ENCODE measurements around the gene DCDC2C. TPM values are rescaled to one million over a fixed set of nuclear protein-coding genes. Genes with fewer than 3 reads are reported as not detected.
A peak's percentile ranks its signal among the peaks of the same experiment; 100 is the strongest.

DCDC2C gene
- total and polyA plus RNA-seq, 2 experiments from 2014 or later: not detected

GRCh38 chr2:3755277-3755676 is 51.9 kb downstream of the DCDC2C start:
- Histone ChIP-seq H3K27me3 (replicated peaks; ENCODE audit: insufficient read depth) (peaks cover 22% of the 10 kb centered on the region), H3K36me3 (ENCODE audit: low read depth) (no peaks in the 10 kb centered on the region), H3F3A (ENCODE audit: insufficient read depth) (peaks cover 7% of the 10 kb centered on the region), H3K9me2 (ENCODE audit: insufficient read depth) (no peaks in the 10 kb centered on the region), H3K9ac (no peak overlapping the region), H3K4me3 (no peak overlapping the region), H2AFZ (no peak overlapping the region), H4K20me1 (ENCODE audit: insufficient read depth) (no peaks in the 10 kb centered on the region), H3K27ac (no peak overlapping the region), H3K79me2 (ENCODE audit: insufficient read depth) (no peaks in the 10 kb centered on the region), H3K4me2 (ENCODE audit: unreplicated experiment) (no peak overlapping the region), H3K4me1 (ENCODE audit: insufficient read depth) (no peaks in the 10 kb centered on the region), H3K9me3 (ENCODE audit: low read depth) (no peaks in the 10 kb centered on the region)
- TF ChIP-seq EZH2 (IDR thresholded peaks at IDR 0.05; ENCODE audit: insufficient read depth, poor library complexity, severe bottlenecking) (no peak), EZH2phosphoT487 (IDR thresholded peaks at IDR 0.05; ENCODE audit: insufficient read depth, low read depth) (no peak)
- in situ Hi-C loops (cut with MboI): no loop called here
- 32% methylated on average over 3 of the region's 3 CpGs for WGBS, 2 experiments (ENCODE audit: low coverage in 1 of 2, low lambda C conversion rate in 2 of 2, missing lambda C conversion rate in 2 of 2)
- no peak for DNase-seq

DNA sequence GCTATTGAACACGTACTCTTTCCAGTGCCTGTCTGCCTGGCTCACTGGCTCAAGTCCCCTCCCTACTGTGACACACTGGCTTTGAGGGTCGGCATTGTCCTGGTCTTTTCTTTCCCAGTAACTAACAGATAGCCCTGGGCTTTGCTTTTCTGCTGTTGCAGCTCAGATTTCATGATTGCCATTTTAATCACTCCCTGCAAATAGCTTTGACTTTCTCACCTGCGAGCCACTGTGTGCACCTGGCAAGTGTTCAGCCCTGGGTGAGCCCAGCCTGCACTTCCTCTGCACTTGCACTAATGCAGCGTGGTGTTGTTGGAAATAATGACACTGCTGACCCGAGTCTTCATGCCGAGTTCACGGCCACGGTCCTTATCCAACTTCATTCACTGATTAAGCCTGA is 52.9 kb downstream of the DCDC2C start:
- no peaks in the 10 kb centered on the region for H4K20me1 ChIP-seq (ENCODE audit: insufficient read depth)
- H3K4me3 ChIP-seq: no peak overlapping the region
- H3K4me2 ChIP-seq (ENCODE audit: unreplicated experiment): no peak overlapping the region
- no peak overlapping the region for H3K9ac ChIP-seq
- H3K27me3 ChIP-seq (replicated peaks; ENCODE audit: insufficient read depth): peaks cover 28% of the 10 kb centered on the region
- 14 to 15% methylated on average over 8 of the region's 8 CpGs for WGBS, 2 experiments (ENCODE audit: low coverage in 1 of 2, low lambda C conversion rate in 2 of 2, missing lambda C conversion rate in 2 of 2)
- H3K9me3 ChIP-seq (ENCODE audit: low read depth): no peaks in the 10 kb centered on the region
- H2AFZ ChIP-seq: no peak overlapping the region
- TF ChIP-seq EZH2phosphoT487 (IDR thresholded peaks at IDR 0.05; ENCODE audit: insufficient read depth, low read depth) (no peak), EZH2 (IDR thresholded peaks at IDR 0.05; ENCODE audit: insufficient read depth, poor library complexity, severe bottlenecking) (no peak)
- H3K9me2 ChIP-seq (ENCODE audit: insufficient read depth): no peaks in the 10 kb centered on the region
- H3K27ac ChIP-seq: no peak overlapping the region
- no peak for DNase-seq
- H3K4me1 ChIP-seq (ENCODE audit: insufficient read depth): no peaks in the 10 kb centered on the region
- H3F3A ChIP-seq (ENCODE audit: insufficient read depth): peaks cover 7% of the 10 kb centered on the region
- in situ Hi-C loops (cut with MboI): no loop called here
- no peaks in the 10 kb centered on the region for H3K79me2 ChIP-seq (ENCODE audit: insufficient read depth)
- H3K36me3 ChIP-seq (ENCODE audit: low read depth): no peaks in the 10 kb centered on the region

- no peaks in the 10 kb centered on the region for H3K4me1 ChIP-seq (ENCODE audit: insufficient read depth)
- peaks cover 7% of the 10 kb centered on the region for H3F3A ChIP-seq (ENCODE audit: insufficient read depth)
- no peak for DNase-seq
- H2AFZ ChIP-seq: no peak overlapping the region
- no peak overlapping the region for H3K27ac ChIP-seq
- no peak overlapping the region for H3K4me3 ChIP-seq
- TF ChIP-seq EZH2phosphoT487 (IDR thresholded peaks at IDR 0.05; ENCODE audit: insufficient read depth, low read depth) (no peak), EZH2 (IDR thresholded peaks at IDR 0.05; ENCODE audit: insufficient read depth, poor library complexity, severe bottlenecking) (no peak)
- H3K9ac ChIP-seq: no peak overlapping the region
- H3K36me3 ChIP-seq (ENCODE audit: low read depth): no peaks in the 10 kb centered on the region
- no peaks in the 10 kb centered on the region for H4K20me1 ChIP-seq (ENCODE audit: insufficient read depth)
- H3K9me2 ChIP-seq (ENCODE audit: insufficient read depth): no peaks in the 10 kb centered on the region
- no peaks in the 10 kb centered on the region for H3K9me3 ChIP-seq (ENCODE audit: low read depth)
- no peak overlapping the region for H3K4me2 ChIP-seq (ENCODE audit: unreplicated experiment)
- H3K27me3 ChIP-seq (replicated peaks; ENCODE audit: insufficient read depth): 0 out of 2 replicates have a peak, but pooled peaks cover 17% of the 10 kb centered on the region
- H3K79me2 ChIP-seq (ENCODE audit: insufficient read depth): no peaks in the 10 kb centered on the region
- WGBS, 2 experiments (ENCODE audit: low coverage in 1 of 2, low lambda C conversion rate in 2 of 2, missing lambda C conversion rate in 2 of 2): 46 to 53% methylated on average over 7 of the region's 7 CpGs
- in situ Hi-C loops (cut with MboI): no loop called here
Observed at GRCh38 chr2:3758906-3759305, 55.5 kb downstream of the DCDC2C start.

GRCh38 chr2:3759331-3759730 is 56.0 kb downstream of the DCDC2C start:
- Histone ChIP-seq H3K27ac (no peak overlapping the region), H4K20me1 (ENCODE audit: insufficient read depth) (no peaks in the 10 kb centered on the region), H3F3A (ENCODE audit: insufficient read depth) (peaks cover 7% of the 10 kb centered on the region), H3K4me1 (ENCODE audit: insufficient read depth) (no peaks in the 10 kb centered on the region), H3K27me3 (replicated peaks; ENCODE audit: insufficient read depth) (peaks cover 13% of the 10 kb centered on the region; the same call in 1 of the 2 replicates), H3K9ac (no peak overlapping the region), H3K4me2 (ENCODE audit: unreplicated experiment) (no peak overlapping the region), H3K9me2 (ENCODE audit: insufficient read depth) (no peaks in the 10 kb centered on the region), H3K36me3 (ENCODE audit: low read depth) (no peaks in the 10 kb centered on the region), H2AFZ (no peak overlapping the region), H3K9me3 (ENCODE audit: low read depth) (no peaks in the 10 kb centered on the region), H3K4me3 (no peak overlapping the region), H3K79me2 (ENCODE audit: insufficient read depth) (no peaks in the 10 kb centered on the region)
- TF ChIP-seq EZH2phosphoT487 (IDR thresholded peaks at IDR 0.05; ENCODE audit: insufficient read depth, low read depth): no peak
- TF ChIP-seq EZH2 (IDR thresholded peaks at IDR 0.05; ENCODE audit: insufficient read depth, poor library complexity, severe bottlenecking): no peak
- WGBS, 2 experiments (ENCODE audit: low coverage in 1 of 2, low lambda C conversion rate in 2 of 2, missing lambda C conversion rate in 2 of 2): 31 to 33% methylated on average over 7 of the region's 7 CpGs
- peak; percentile 19 for DNase-seq
- in situ Hi-C loops (cut with MboI): no loop called here

- TF ChIP-seq EZH2 (IDR thresholded peaks at IDR 0.05; ENCODE audit: insufficient read depth, poor library complexity, severe bottlenecking) (no peak), EZH2phosphoT487 (IDR thresholded peaks at IDR 0.05; ENCODE audit: insufficient read depth, low read depth) (no peak)
- Histone ChIP-seq H3K27me3 (replicated peaks; ENCODE audit: insufficient read depth) (peaks cover 13% of the 10 kb centered on the region), H3K9me3 (ENCODE audit: low read depth) (no peaks in the 10 kb centered on the region), H4K20me1 (ENCODE audit: insufficient read depth) (no peaks in the 10 kb centered on the region), H3K36me3 (ENCODE audit: low read depth) (no peaks in the 10 kb centered on the region), H3K79me2 (ENCODE audit: insufficient read depth) (no peaks in the 10 kb centered on the region), H3K9me2 (ENCODE audit: insufficient read depth) (no peaks in the 10 kb centered on the region), H3K9ac (no peak overlapping the region), H2AFZ (no peak overlapping the region), H3K27ac (no peak overlapping the region), H3K4me3 (no peak overlapping the region), H3F3A (ENCODE audit: insufficient read depth) (peaks cover 7% of the 10 kb centered on the region), H3K4me2 (ENCODE audit: unreplicated experiment) (no peak overlapping the region), H3K4me1 (ENCODE audit: insufficient read depth) (no peaks in the 10 kb centered on the region)
- in situ Hi-C loops (cut with MboI): no loop called here
- DNase-seq: no peak
- 9 to 11% methylated on average over 4 of the region's 4 CpGs for WGBS, 2 experiments (ENCODE audit: low coverage in 1 of 2, low lambda C conversion rate in 2 of 2, missing lambda C conversion rate in 2 of 2)
Observed at GRCh38 chr2:3759761-3760160, 56.4 kb downstream of the DCDC2C start.
